Type B pancreatic cell (in vitro differentiated cells): ENCODE measurements around the gene TMTC1. TPM values are rescaled to one million over a fixed set of nuclear protein-coding genes. Genes with fewer than 3 reads are reported as not detected.
A peak's percentile ranks its signal among the peaks of the same experiment; 100 is the strongest.

Source experiments
- DNase-seq: peaks from one replicate; pipeline ENCODE4 v3.0.0; 2021; ENCODE audit warnings: mixed read lengths; ENCODE audit not compliant: unreplicated experiment; ENCODE audit errors: extremely low spot score
- H3K27ac Mint-ChIP-seq: 2 replicates; pipeline ENCODE4 v1.8.0; 2021; ENCODE audit warnings: mild to moderate bottlenecking, mixed read lengths
- H3K27me3 Mint-ChIP-seq: 2 replicates; pipeline ENCODE4 v1.8.0; 2021; ENCODE audit warnings: mixed read lengths
- H3K36me3 Mint-ChIP-seq: 2 replicates; pipeline ENCODE4 v1.8.0; 2021; ENCODE audit warnings: mixed read lengths
- H3K4me1 Mint-ChIP-seq: one replicate; pipeline ENCODE4 v1.8.0; 2021; ENCODE audit warnings: mixed read lengths; ENCODE audit not compliant: unreplicated experiment
- H3K4me3 Mint-ChIP-seq: 2 replicates; pipeline ENCODE4 v1.8.0; 2021; ENCODE audit warnings: mild to moderate bottlenecking, mixed read lengths
- H3K9me3 Mint-ChIP-seq: 2 replicates; pipeline ENCODE4 v1.8.0; 2021; ENCODE audit warnings: mixed read lengths
- CTCF ChIP-seq: fragments of 200-600 bp; sonication (generic); conservative IDR thresholded peaks from 2 replicates; pipeline ENCODE4 v1.5.0; 2021; ENCODE audit warnings: antibody characterized with exemption, mild to moderate bottlenecking
- total RNA-seq: library from RNA; stranded (reverse); gene quantifications from 2 replicates; pipeline ENCODE4 v1.2.1, GENCODE V29; 2021; ENCODE audit warnings: low replicate concordance

The TMTC1 gene
- total RNA-seq, 1 donor from 2014 or later: 24.0 TPM

GRCh38 chr12:29612912-29613311 lies 170.8 kb downstream of the TMTC1 start:
- peaks cover 32% of the 10 kb centered on the region for H3K36me3 Mint-ChIP-seq
- H3K9me3 Mint-ChIP-seq: peaks cover 11% of the 10 kb centered on the region
- no peak overlapping the region for H3K4me3 Mint-ChIP-seq
- DNase-seq: no peak
- H3K27me3 Mint-ChIP-seq: peaks cover 3% of the 10 kb centered on the region
- no peak for TF ChIP-seq CTCF
- H3K27ac Mint-ChIP-seq: no peak overlapping the region
- H3K4me1 Mint-ChIP-seq: peaks cover 3% of the 10 kb centered on the region

GRCh38 chr12:29611906-29612305 lies 171.8 kb downstream of the TMTC1 start:
- Mint-ChIP-seq H3K4me1 (peaks cover 3% of the 10 kb centered on the region), H3K4me3 (no peak overlapping the region), H3K9me3 (peaks cover under 1% of the 10 kb centered on the region), H3K27ac (no peak overlapping the region), H3K36me3 (peaks cover 23% of the 10 kb centered on the region), H3K27me3 (peaks cover 4% of the 10 kb centered on the region)
- DNase-seq: no peak
- no peak for TF ChIP-seq CTCF

GRCh38 chr12:29610473-29611170 lies 173.1 kb downstream of the TMTC1 start:
- H3K9me3 Mint-ChIP-seq: no peaks in the 10 kb centered on the region
- peaks cover 3% of the 10 kb centered on the region for H3K4me1 Mint-ChIP-seq
- peaks cover 25% of the 10 kb centered on the region for H3K36me3 Mint-ChIP-seq
- TF ChIP-seq CTCF: no peak
- H3K27me3 Mint-ChIP-seq: peaks cover 4% of the 10 kb centered on the region
- H3K4me3 Mint-ChIP-seq: no peak overlapping the region
- no peak overlapping the region for H3K27ac Mint-ChIP-seq
- no peak for DNase-seq

GRCh38 chr12:29609431-29610215 lies 174.1 kb downstream of the TMTC1 start:
- DNase-seq: no peak
- H3K9me3 Mint-ChIP-seq: no peaks in the 10 kb centered on the region
- no peak for TF ChIP-seq CTCF
- H3K36me3 Mint-ChIP-seq: peaks cover 21% of the 10 kb centered on the region
- H3K27ac Mint-ChIP-seq: peak overlapping the region; percentile 15
- H3K27me3 Mint-ChIP-seq: peaks cover 4% of the 10 kb centered on the region
- H3K4me1 Mint-ChIP-seq: peaks cover 3% of the 10 kb centered on the region
- no peak overlapping the region for H3K4me3 Mint-ChIP-seq

- Mint-ChIP-seq H3K4me1 (peaks cover 3% of the 10 kb centered on the region), H3K36me3 (peaks cover 18% of the 10 kb centered on the region)
Measured at GRCh38 chr12:29608581-29608980, 175.2 kb downstream of the TMTC1 start.

More at GRCh38 chr12:29608581-29608980, 175.2 kb downstream of the TMTC1 start:
- TF ChIP-seq CTCF: no peak
- no peak overlapping the region for H3K4me3 Mint-ChIP-seq
- H3K27me3 Mint-ChIP-seq: peaks cover 4% of the 10 kb centered on the region
- no peak overlapping the region for H3K27ac Mint-ChIP-seq
- no peak for DNase-seq
- no peaks in the 10 kb centered on the region for H3K9me3 Mint-ChIP-seq
